Mucosa of rectum (tissue), 2 donors: ENCODE measurements around the gene TWIST2.

Source experiments
- H3K27ac ChIP-seq, 2 donors: one replicate each; pipeline ENCODE4 v1.7.0; 2013; ENCODE audit warnings: inconsistent platforms in 2 of 2, low read depth in 2 of 2, low read length in 2 of 2
- H3K27me3 ChIP-seq, 2 donors: one replicate each; pipeline ENCODE4 v1.7.0; 2013; ENCODE audit warnings: low read length in 2 of 2; ENCODE audit not compliant: control insufficient read depth in 2 of 2, insufficient read depth in 2 of 2
- H3K36me3 ChIP-seq, 2 donors: one replicate each; pipeline ENCODE4 v1.7.0; 2013; ENCODE audit warnings: low read length in 2 of 2; ENCODE audit not compliant: control insufficient read depth in 2 of 2, insufficient read depth in 2 of 2
- H3K4me1 ChIP-seq, 2 donors: one replicate each; pipeline ENCODE4 v1.7.0; 2013; ENCODE audit warnings: low read length in 2 of 2, mild to moderate bottlenecking in 1 of 2; ENCODE audit not compliant: control insufficient read depth in 2 of 2, insufficient read depth in 2 of 2
- H3K4me3 ChIP-seq, 2 donors: one replicate each; pipeline ENCODE4 v1.7.0; 2013; ENCODE audit warnings: low read length in 2 of 2
- H3K9ac ChIP-seq, 2 donors: one replicate each; pipeline ENCODE4 v1.7.0; 2013; ENCODE audit warnings: low read length in 2 of 2, low read depth in 1 of 2, mild to moderate bottlenecking in 1 of 2
- H3K9me3 ChIP-seq, 2 donors: one replicate each; pipeline ENCODE4 v1.7.0; 2013; ENCODE audit warnings: low read length in 2 of 2; ENCODE audit not compliant: control insufficient read depth in 2 of 2
- donor health status: healthy.
- donor health status: Normal muscosa, but diverticular disease.

Gene TWIST2

GRCh38 chr2:238955648-238956531, 108.0 kb downstream of the TWIST2 start:
- Histone ChIP-seq H3K4me3 (no peak overlapping the region), H3K27me3 (peaks cover 0 to 4% of the 10 kb centered on the region in 2 donors), H3K27ac (no peak overlapping the region), H3K9me3 (no peaks in the 10 kb centered on the region), H3K4me1 (no peaks in the 10 kb centered on the region), H3K9ac (no peak overlapping the region), H3K36me3 (no peaks in the 10 kb centered on the region)

GRCh38 chr2:238956676-238957075, 108.8 kb downstream of the TWIST2 start:
- Histone ChIP-seq H3K36me3 (no peaks in the 10 kb centered on the region), H3K9me3 (no peaks in the 10 kb centered on the region), H3K27ac (no peak overlapping the region), H3K27me3 (peaks cover 0 to 4% of the 10 kb centered on the region in 2 donors), H3K9ac (no peak overlapping the region), H3K4me3 (no peak overlapping the region), H3K4me1 (no peaks in the 10 kb centered on the region)
